OCI-LY3 (cell line): ENCODE data around the gene FAM149B1.

Source experiments
- CTCF ChIP-seq: fragments of 200-600, 300-600 bp; sonication (generic); IDR thresholded peaks from 2 replicates; pipeline ENCODE4 v1.5.1; 2014; ENCODE audit warnings: antibody characterized with exemption, low read length, low read depth
- EZH2phosphoT487 ChIP-seq: fragments of 200-600 bp; shearing (Covaris generic); IDR thresholded peaks from 2 replicates; pipeline ENCODE4 v1.6.1; 2018; ENCODE audit warnings: antibody characterized with exemption, mixed run types, low read depth

DNA sequence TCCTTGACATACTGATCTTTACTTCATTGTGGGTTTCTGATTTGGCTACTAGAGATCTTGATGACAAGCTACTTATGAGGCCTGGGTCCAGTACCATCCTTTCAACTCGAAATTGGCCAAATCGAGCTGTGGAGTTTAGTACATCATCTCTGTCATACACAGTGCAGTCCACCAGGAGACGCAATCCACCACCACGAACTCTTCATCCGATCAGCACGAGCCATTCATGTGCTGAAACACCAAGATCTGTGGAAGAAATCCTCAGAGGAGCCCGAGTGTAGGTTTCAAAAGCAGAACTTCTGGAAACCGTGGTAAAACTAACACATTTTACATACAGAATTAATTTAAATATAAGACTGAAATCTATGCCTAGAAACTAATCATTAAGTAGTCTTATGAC, 65.0 kb downstream of the FAM149B1 start:
- TF ChIP-seq CTCF: no peak
- TF ChIP-seq EZH2phosphoT487: no peak
